GM13977 (cell line): ENCODE data around the gene SFXN4.
"Not testable (repeated sequence)": the region's sequence is repeated elsewhere in the genome, so short reads cannot be mapped to it uniquely, and the experiment has no call there.

ENCODE experiments used
- DNase-seq: peaks from one replicate; pipeline ENCODE4 v3.0.0; 2012; ENCODE audit warnings: low spot score
- in situ Hi-C: fragments of 300-500 bp; cut with MboI; formaldehyde crosslinking; loops from one replicate; pipeline ENCODE4 v1.12.0; 2022; ENCODE audit warnings: low sequenced_read_pairs, low pct_unique_long_range_greater_than_20kb, mixed read lengths, inconsistent platforms; ENCODE audit not compliant: unreplicated experiment
- TF ChIP-seq, protein P1 (sequence below): IDR thresholded peaks from 2 replicates; pipeline ENCODE4 v1.5.1; 2012; ENCODE audit warnings: mild to moderate bottlenecking, control low read depth; ENCODE audit not compliant: insufficient read depth; ENCODE audit errors: extremely low read depth, missing control alignments

SFXN4 gene

GRCh38 chr10:119149729-119150128, 15.8 kb downstream of the SFXN4 start:
- no peak for DNase-seq
- TF ChIP-seq, protein P1, sequence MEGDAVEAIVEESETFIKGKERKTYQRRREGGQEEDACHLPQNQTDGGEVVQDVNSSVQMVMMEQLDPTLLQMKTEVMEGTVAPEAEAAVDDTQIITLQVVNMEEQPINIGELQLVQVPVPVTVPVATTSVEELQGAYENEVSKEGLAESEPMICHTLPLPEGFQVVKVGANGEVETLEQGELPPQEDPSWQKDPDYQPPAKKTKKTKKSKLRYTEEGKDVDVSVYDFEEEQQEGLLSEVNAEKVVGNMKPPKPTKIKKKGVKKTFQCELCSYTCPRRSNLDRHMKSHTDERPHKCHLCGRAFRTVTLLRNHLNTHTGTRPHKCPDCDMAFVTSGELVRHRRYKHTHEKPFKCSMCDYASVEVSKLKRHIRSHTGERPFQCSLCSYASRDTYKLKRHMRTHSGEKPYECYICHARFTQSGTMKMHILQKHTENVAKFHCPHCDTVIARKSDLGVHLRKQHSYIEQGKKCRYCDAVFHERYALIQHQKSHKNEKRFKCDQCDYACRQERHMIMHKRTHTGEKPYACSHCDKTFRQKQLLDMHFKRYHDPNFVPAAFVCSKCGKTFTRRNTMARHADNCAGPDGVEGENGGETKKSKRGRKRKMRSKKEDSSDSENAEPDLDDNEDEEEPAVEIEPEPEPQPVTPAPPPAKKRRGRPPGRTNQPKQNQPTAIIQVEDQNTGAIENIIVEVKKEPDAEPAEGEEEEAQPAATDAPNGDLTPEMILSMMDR, result peak; percentile 18
- in situ Hi-C loops, result no loop called here

DNA sequence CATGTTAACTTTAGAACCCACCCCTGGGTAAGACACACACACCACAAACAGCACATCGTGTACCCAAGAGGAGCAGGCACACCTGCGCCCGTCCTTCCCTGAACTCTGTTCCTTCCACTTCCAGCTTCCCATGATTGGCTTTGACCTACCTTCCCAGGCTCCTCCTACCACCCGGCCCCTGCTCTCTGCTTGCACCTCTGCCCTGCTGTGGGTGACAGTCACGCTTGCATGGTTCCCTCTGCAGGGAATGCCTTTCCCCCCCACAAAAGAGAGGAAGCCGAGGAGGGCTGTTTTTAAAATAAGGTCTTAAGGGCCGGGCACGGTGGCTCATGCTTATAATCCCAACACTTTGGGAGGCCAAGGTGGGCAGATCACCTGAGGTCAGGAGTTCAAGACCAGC, 16.4 kb downstream of the SFXN4 start:
- TF ChIP-seq, protein P1, result no peak
- no peak for DNase-seq
- in situ Hi-C loops, result no loop called here

DNA sequence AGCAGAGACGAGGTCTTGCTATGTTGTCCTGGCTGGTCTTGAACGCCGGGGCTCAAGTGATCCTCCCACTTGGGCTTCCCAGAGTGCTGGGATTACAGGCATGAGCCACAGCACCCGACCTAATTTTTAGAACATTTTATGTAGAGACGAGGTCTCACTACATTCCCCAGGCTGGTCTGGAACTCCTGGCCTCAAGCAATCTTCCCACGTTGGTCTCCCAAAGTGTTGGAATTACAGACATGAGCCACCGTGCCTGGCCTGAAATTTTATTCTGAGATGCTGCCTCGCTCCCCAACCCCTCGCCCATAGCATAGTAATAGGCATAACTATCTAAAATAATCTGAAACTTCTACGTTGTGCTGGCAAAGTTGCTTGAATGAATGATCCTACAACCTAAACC, 21.9 kb downstream of the SFXN4 start:
- in situ Hi-C loops, result no loop called here
- no peak for DNase-seq
- TF ChIP-seq, protein P1, result no peak

- TF ChIP-seq, protein P1, result no peak
- in situ Hi-C loops, result no loop called here
- DNase-seq, result no peak
These were observed 24.8 kb downstream of the SFXN4 start for GRCh38 chr10:119140603-119141245.

GRCh38 chr10:119139464-119140067, 25.9 kb downstream of the SFXN4 start:
- in situ Hi-C loops, result no loop called here
- TF ChIP-seq, protein P1, result peak; percentile 65
- DNase-seq, result no peak

DNA sequence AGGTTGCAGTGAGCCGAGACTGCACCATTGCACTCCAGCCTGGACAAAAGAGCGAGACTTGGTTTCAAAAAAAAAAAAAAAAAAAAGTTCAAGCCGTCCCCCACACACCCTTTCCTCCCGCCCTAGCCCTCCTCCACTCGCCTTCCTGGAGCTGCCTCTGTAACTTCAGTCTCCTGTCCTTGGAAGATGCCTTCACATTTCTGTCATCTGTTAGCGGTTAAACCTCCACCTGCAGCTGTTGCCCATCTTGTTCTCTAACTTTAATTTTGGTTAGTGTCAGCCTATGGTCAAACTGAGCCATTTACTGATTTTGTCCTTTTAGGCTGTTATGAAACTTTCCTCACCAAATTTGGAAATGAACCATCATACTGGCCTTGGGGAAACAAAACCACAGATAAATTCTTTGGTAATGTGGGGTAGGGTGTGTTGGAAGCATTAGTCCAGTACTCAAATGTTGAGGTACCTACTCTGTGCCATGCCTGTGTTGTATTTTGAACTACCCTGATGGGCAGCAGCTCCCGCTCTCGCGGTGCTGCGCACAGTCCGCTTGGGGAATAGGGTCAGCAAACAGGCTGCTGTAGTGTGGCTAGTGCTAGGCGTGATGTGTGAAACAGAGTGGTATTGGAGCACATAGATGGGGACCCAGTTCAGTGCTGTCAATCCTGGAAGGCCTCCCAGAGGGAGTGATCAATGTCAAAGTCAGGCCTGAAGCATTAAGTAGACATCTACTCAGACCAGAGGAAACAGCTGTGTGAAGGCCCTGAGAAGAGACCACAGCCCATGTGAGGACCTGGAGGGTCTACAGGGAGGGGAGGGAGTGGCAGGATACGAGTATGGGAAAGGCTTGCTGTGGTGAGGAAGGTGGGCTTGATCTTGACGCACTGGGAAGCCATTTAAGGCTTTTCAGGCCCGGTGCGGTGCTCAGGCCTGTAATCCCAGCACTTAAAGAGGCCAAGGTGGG, 26.9 kb downstream of the SFXN4 start:
- in situ Hi-C loops, result no loop called here
- DNase-seq, result no peak
- TF ChIP-seq, protein P1, result no peak

DNA sequence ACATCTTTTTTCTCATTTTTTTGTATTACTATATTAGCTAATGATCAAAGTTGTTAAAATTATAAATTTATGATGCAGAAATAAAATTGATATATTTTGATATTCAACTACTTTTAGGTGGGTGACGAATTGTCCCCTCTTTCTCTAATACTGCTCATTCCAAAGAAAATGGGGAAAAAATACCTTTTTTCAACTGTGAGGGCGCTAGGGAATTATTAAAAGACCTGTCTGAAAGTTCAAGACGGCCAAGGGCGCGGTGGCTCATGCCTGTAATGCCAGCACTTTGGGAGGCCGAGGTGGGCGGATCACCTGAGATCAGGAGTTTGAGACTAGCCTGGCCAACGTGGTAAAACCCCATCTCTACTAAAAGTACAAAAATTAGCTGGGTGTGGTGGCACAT, 27.6 kb downstream of the SFXN4 start:
- in situ Hi-C loops, DNase-seq: not testable (repeated sequence)
